ENCODE data around the gene NKAPL. TPM values are rescaled to one million over a fixed set of nuclear protein-coding genes. Genes with fewer than 3 reads are reported as not detected.

NKAPL gene
- total RNA-seq, 3 donors from 2014 or later: 1.6 to 2.9 (median 2.3) TPM

DNA sequence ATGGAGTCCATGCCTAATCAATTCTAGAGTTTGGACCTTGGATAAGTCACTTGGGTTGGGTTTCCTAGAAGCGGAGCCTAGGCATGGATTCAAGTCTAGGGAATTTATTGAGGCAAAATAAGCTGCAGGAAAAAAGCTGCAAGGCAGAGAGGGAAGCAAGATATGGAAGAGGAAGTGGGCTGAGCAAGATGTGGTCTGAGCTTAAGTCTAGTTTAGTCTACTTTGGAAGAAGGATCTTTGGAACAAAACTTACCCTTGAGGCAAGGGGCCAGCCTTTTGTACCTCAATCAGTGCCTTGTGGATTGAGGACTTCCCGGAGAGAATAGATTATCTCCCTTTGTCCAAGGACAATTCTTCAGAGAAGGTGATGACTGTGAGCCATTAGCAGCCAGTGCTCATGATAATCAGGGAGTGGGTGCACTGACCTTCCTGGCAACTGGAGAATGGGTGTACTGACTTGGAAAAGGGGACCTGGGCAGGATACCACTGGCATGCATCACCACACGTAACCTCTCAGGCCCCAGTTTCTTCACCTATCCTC is 23.1 kb upstream of the NKAPL start:
- no peak overlapping the region for H3K27ac ChIP-seq
- no peaks in the 10 kb centered on the region for H3K27me3 ChIP-seq
- no peak overlapping the region for H3K4me3 ChIP-seq
- DNase-seq (ENCODE audit: low spot score in 2 of 2): no peak
- intact Hi-C loops (cut with DNase I; ENCODE audit: low total_unique reads): loop anchor here (2.0 kb wide), 1 partner anchor 67 kb away; no protein-coding TSS in a partner anchor
- TF ChIP-seq, protein P1, sequence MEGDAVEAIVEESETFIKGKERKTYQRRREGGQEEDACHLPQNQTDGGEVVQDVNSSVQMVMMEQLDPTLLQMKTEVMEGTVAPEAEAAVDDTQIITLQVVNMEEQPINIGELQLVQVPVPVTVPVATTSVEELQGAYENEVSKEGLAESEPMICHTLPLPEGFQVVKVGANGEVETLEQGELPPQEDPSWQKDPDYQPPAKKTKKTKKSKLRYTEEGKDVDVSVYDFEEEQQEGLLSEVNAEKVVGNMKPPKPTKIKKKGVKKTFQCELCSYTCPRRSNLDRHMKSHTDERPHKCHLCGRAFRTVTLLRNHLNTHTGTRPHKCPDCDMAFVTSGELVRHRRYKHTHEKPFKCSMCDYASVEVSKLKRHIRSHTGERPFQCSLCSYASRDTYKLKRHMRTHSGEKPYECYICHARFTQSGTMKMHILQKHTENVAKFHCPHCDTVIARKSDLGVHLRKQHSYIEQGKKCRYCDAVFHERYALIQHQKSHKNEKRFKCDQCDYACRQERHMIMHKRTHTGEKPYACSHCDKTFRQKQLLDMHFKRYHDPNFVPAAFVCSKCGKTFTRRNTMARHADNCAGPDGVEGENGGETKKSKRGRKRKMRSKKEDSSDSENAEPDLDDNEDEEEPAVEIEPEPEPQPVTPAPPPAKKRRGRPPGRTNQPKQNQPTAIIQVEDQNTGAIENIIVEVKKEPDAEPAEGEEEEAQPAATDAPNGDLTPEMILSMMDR (IDR thresholded peaks at IDR 0.05): no peak
- TF ChIP-seq POLR2A (IDR thresholded peaks at IDR 0.05): no peak
- TF ChIP-seq POLR2AphosphoS5 (IDR thresholded peaks at IDR 0.05): no peak
- no peaks in the 10 kb centered on the region for H3K9me3 ChIP-seq
- no peaks in the 10 kb centered on the region for H3K4me1 ChIP-seq
- no peaks in the 10 kb centered on the region for H3K36me3 ChIP-seq

DNA sequence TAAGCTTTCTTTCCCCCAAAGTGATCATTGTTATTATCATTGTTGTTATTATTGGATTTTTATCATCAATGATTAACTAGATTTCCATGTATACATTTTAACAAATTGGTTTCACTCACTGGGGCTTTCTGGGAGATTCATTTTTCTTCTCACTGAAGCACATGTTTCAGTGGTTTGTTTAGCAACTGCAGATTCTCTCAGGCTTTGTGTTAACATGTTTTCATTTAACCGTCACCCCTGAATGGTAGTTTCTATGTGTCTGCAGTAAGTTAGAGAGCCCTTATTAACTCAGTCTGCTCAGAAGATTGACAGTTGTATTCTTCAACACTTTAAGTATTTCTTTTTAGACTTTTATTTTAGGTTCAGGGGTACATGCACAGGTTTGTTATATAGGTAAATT is 19.5 kb upstream of the NKAPL start:
- Histone ChIP-seq H3K27ac (no peak overlapping the region), H3K9me3 (no peaks in the 10 kb centered on the region), H3K4me3 (no peak overlapping the region), H3K36me3 (no peaks in the 10 kb centered on the region), H3K27me3 (no peaks in the 10 kb centered on the region), H3K4me1 (no peaks in the 10 kb centered on the region)
- intact Hi-C loops (cut with DNase I; ENCODE audit: low total_unique reads): loop anchor here (2.0 kb wide), 1 partner anchor 31 kb away; no protein-coding TSS in a partner anchor
- DNase-seq (ENCODE audit: low spot score in 2 of 2): no peak
- no peak for TF ChIP-seq POLR2AphosphoS5 (IDR thresholded peaks at IDR 0.05)
- no peak for TF ChIP-seq POLR2A (IDR thresholded peaks at IDR 0.05)
- TF ChIP-seq, protein P1 (IDR thresholded peaks at IDR 0.05): no peak

DNA sequence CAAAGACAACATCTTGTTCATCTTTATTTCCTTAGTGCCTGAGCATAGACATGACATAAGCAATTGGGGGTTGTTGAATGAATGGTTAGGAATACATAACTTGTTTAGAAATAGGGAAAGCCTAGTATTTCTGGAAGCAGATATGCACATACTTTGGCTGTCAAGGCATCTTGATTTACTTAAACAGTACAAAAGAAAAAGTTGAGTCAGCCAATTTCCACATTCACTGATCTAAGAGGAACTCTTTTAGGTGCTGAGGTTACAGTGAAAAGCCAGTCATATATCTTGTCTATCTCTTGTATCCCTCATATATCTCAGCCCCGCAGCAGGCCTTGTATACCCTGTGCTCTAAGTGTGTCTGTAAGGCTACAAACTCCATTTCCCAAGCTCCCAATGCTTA is 18.6 kb upstream of the NKAPL start:
- H3K9me3 ChIP-seq: no peaks in the 10 kb centered on the region
- no peak overlapping the region for H3K27ac ChIP-seq
- no peak for DNase-seq (ENCODE audit: low spot score in 2 of 2)
- intact Hi-C loops (cut with DNase I; ENCODE audit: low total_unique reads): loop anchor here (2.0 kb wide), 1 partner anchor 30 kb away; no protein-coding TSS in a partner anchor
- no peak overlapping the region for H3K4me3 ChIP-seq
- no peak for TF ChIP-seq POLR2A (IDR thresholded peaks at IDR 0.05)
- TF ChIP-seq POLR2AphosphoS5 (IDR thresholded peaks at IDR 0.05): no peak
- TF ChIP-seq, protein P1 (IDR thresholded peaks at IDR 0.05): no peak
- H3K36me3 ChIP-seq: no peaks in the 10 kb centered on the region
- no peaks in the 10 kb centered on the region for H3K4me1 ChIP-seq
- no peaks in the 10 kb centered on the region for H3K27me3 ChIP-seq

DNA sequence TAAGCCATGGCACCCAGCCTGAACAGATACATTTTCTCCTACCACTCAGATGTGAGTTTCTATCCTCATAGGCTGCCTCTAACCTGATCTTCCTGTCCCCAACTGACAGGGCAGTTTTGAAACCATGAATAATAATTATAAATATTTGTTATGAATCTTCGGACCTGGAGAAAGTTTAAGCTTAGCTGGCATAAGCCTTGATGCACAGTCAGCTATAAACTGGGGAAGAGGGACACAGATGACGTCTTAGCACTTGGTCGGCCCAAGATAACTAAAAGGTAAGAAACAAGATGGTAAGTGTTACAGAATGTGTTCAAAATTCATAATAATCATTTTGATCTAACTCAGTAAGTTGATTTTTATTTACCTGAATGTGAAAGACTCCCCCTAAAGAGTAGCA is 15.2 kb upstream of the NKAPL start:
- Histone ChIP-seq H3K4me1 (no peaks in the 10 kb centered on the region), H3K27ac (no peak overlapping the region), H3K4me3 (no peak overlapping the region), H3K36me3 (no peaks in the 10 kb centered on the region), H3K9me3 (no peaks in the 10 kb centered on the region), H3K27me3 (no peaks in the 10 kb centered on the region)
- intact Hi-C loops (cut with DNase I; ENCODE audit: low total_unique reads): no loop called here
- TF ChIP-seq POLR2A (IDR thresholded peaks at IDR 0.05) (no peak), POLR2AphosphoS5 (IDR thresholded peaks at IDR 0.05) (no peak)
- TF ChIP-seq, protein P1 (IDR thresholded peaks at IDR 0.05): no peak
- no peak for DNase-seq (ENCODE audit: low spot score in 2 of 2)

DNA sequence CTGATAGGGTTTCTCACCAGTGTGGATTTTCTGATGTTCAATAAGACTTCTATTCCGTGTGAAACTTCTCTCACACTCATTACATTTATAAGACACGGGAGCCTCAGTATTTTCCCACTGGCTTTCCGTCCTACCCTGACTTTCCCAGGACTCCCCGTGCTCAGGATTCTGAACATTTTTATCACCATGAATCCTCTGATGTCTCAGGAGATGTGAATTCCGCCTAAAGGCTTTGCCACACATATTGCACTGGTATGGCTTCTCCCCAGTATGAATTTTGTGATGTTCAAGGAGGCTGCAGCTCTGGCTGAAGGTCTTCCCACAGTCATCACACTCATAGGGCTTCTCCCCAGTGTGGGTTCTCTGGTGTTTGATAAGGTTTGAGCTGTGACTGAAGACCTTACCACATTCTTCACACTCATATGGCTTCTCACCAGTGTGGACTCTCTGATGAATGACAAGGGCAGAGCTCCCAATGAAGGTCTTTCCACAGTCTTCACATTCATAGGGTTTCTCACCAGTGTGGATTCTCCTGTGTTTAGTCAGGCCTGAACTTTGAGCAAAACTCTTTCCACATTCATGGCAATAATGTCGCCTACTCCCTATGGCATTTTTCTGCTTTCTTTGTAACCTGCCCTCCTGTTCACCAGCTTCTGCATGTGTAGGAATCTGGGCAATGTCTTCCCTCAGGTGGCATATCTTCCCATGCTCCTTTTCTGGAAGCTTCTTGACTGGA is 13.7 kb upstream of the NKAPL start:
- intact Hi-C loops (cut with DNase I; ENCODE audit: low total_unique reads): no loop called here

More for the DNA sequence above, 13.7 kb upstream of the NKAPL start:
- H3K4me3 ChIP-seq: no peak overlapping the region
- no peaks in the 10 kb centered on the region for H3K9me3 ChIP-seq
- H3K36me3 ChIP-seq: no peaks in the 10 kb centered on the region
- no peaks in the 10 kb centered on the region for H3K4me1 ChIP-seq
- TF ChIP-seq POLR2AphosphoS5 (IDR thresholded peaks at IDR 0.05): no peak
- TF ChIP-seq POLR2A (IDR thresholded peaks at IDR 0.05): no peak
- TF ChIP-seq, protein P1 (IDR thresholded peaks at IDR 0.05): no peak
- no peaks in the 10 kb centered on the region for H3K27me3 ChIP-seq
- H3K27ac ChIP-seq: no peak overlapping the region
- DNase-seq (ENCODE audit: low spot score in 2 of 2): no peak
